Measurements from ENCODE around the gene LMNA.

DNA sequence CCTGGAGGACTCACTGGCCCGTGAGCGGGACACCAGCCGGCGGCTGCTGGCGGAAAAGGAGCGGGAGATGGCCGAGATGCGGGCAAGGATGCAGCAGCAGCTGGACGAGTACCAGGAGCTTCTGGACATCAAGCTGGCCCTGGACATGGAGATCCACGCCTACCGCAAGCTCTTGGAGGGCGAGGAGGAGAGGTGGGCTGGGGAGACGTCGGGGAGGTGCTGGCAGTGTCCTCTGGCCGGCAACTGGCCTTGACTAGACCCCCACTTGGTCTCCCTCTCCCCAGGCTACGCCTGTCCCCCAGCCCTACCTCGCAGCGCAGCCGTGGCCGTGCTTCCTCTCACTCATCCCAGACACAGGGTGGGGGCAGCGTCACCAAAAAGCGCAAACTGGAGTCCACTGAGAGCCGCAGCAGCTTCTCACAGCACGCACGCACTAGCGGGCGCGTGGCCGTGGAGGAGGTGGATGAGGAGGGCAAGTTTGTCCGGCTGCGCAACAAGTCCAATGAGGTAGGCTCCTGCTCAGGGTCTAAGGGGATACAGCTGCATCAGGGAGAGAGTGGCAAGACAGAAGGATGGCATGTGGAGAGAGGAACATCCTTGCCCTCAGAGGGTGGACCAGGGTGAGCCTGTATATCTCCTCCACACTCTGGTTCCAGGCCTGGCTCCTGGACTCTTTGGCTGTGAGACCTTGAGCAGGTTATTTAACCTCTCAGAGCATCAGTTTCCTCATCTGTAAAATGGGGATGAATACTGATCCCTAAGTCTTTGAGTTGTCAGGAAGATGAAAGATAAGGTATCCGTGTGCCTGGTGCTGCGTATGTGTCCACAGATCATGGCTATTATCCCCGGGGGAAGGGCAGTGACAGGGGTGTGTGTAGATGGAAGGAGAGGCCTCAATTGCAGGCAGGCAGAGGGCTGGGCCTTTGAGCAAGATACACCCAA lies 21.7 kb downstream of the LMNA start:
- TF ChIP-seq, protein P1, sequence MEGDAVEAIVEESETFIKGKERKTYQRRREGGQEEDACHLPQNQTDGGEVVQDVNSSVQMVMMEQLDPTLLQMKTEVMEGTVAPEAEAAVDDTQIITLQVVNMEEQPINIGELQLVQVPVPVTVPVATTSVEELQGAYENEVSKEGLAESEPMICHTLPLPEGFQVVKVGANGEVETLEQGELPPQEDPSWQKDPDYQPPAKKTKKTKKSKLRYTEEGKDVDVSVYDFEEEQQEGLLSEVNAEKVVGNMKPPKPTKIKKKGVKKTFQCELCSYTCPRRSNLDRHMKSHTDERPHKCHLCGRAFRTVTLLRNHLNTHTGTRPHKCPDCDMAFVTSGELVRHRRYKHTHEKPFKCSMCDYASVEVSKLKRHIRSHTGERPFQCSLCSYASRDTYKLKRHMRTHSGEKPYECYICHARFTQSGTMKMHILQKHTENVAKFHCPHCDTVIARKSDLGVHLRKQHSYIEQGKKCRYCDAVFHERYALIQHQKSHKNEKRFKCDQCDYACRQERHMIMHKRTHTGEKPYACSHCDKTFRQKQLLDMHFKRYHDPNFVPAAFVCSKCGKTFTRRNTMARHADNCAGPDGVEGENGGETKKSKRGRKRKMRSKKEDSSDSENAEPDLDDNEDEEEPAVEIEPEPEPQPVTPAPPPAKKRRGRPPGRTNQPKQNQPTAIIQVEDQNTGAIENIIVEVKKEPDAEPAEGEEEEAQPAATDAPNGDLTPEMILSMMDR (conservative IDR thresholded peaks at IDR 0.05; ENCODE audit: low read length): no peak
- TF ChIP-seq EZH2phosphoT487 (IDR thresholded peaks at IDR 0.05; ENCODE audit: borderline replicate concordance, low read depth, low read length): no peak

Measured in OCI-LY7 (cell line).